T-helper 9 cell (primary cell): ENCODE data around the gene GALNT18.

Source experiments
- DNase-seq: peaks from one replicate; pipeline ENCODE4 v3.0.0-alpha.2; 2020

GALNT18 gene

DNA sequence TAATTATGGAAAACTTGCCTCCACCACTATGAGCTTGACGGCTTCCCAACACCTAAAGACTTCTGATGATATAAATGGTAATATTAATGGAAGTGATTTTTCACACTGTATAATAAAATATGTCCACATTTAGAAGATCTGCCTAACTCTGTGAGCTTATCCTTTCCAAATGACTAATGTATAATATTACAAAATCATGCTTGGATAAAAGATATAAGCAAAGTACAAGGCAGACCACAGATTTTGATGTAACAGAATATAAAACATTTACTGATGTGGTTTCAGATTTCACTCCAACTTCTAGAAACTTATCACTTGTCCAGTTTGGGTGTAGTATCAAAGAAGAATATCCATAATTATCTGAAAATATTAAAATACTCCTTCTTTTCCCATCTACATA is 36.9 kb downstream of the GALNT18 start:
- no peak for DNase-seq

DNA sequence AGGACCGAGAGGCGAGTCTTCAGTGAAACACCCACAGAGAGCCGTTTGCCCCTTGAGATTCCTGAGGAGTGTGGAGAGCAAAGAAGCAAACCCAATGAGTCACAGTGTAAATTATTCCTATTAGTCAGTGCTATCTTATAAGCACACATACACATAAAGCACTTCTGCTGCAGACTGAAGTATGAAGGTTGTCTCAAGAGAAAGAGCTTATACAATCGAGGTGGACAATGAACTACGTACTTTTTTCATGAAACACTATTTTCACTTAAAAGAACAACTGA is 37.3 kb downstream of the GALNT18 start:
- DNase-seq, result no peak

DNA sequence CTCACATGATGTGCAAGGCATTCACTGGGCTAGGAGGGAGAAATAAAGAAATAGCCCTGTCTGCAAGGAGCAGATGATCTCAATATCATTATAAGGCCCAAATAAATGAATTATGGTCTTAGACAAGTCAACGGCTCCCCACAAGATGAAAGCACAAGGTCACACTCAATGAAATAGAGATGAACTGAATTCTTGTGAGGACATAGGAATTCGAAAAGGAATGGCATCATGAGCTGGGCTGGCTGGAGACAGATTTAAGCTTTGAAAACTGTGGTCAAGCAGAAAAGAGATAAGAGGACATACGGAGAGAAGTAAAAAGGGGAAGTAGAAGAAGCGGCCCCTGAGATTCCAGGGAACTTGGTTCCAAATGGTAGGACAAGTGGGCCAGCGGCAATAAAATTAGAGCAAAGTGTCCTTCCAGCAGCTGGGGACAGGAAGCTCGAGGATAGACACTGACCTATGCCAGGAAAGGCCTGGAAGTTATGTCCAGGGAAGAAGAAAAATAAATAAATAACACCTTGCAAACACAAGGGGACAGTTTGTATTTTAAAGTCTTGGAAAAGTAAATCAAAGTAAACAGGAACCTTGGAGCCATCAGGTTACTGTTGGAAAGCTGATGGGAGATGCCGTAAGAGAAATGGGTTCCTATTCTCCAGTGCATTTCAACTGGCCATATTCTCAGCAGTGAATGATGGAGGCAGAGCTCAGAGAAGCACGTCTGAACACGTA is 37.8 kb downstream of the GALNT18 start:
- DNase-seq, result no peak

DNA sequence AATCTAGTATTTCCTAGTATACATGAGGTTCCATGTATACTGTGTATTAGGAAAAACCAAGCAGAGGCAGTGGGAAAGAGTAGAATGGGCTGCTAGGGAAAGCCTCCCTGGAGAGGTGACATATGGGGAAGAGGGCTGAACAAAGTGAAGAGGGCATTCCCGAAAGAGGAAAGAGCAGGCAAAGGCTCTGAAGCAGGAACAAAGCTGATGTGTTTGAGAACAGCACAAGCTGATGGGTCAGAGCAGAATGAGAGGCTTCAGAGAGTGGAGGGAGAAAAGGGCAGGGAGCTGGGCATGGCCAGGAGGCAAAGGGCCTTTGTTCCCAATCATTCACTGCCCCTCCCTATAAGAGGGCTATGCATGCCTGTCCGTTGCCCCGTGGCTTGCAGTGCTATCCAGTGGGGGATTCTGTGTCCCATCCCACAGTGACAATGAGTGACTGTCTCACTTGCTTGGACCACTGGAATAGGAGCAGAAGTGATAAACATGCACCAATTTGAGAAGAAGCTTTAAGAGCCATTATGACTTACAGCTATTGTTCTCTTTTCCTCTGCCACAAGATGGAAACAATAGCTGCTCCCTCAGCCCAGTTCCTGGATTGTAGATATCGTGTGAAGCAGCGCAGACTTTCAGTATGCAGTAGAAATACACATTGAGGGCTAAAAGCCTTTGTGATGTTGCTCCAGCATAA is 39.6 kb downstream of the GALNT18 start:
- DNase-seq, result no peak

DNA sequence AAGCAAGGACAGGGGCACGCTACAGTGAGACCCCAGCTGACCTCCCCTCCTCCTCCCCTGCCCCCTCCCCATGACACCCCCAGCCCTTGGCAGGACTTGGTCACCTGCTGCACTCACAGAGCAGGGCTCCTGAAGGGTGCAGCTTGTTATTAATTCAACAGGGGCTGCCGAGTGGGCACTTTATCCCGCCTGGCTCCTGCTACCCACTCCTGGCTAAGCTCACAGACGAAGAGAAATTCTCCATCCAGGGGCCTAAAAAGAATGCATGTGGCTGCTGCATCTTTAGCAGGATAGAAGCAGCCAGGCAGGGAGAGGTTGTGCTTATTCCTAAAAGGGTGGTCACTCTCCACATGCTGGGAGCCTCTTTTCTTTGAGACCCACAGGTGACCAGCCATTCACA is 40.3 kb downstream of the GALNT18 start:
- DNase-seq, result no peak

DNA sequence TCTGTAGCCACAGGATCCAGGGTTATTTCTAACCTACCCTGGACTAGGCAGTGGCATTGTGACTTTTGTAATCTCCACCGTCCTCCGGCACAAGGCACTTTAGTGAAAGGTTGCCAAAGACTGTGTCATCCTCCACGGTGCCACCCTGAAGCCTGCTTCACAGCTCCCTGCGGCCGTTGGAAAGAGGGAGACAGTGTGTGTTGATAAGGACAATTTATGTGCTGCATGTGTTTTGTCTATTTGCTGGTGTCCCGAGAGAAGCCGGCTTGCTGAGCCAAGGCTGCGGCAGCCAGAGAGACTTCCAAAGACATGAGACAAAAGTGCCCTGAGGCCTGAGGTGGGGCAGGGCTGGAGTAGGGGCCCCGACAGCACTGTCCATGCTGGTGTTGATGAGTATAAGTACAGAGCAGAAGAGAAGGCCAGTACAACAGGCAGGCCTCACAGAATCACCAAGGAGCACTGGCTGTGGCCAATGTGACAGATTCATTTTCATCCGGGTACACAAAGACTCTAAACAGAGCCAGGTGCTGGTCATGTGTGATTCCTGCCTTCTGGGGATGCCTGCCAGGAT is 40.9 kb downstream of the GALNT18 start:
- DNase-seq, result no peak

DNA sequence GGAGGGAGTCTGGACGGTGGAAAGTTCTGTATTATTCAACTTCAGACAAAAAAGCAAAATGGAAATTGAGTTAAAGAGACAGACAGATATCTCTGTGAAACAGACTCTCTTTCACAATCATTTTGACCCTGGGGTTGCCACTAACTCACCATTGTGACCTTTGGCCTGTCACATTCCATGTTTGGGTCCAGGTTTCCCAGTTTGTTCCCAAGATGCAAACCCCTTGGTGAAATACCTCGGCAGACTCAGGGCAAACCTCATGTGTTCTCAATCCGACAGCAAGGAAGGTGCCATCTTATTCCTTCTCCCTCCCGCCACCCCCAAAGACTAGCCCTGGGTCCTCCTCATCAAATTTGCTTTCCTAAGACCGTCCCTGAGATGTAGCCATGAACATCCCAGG is 41.8 kb downstream of the GALNT18 start:
- DNase-seq, result no peak

DNA sequence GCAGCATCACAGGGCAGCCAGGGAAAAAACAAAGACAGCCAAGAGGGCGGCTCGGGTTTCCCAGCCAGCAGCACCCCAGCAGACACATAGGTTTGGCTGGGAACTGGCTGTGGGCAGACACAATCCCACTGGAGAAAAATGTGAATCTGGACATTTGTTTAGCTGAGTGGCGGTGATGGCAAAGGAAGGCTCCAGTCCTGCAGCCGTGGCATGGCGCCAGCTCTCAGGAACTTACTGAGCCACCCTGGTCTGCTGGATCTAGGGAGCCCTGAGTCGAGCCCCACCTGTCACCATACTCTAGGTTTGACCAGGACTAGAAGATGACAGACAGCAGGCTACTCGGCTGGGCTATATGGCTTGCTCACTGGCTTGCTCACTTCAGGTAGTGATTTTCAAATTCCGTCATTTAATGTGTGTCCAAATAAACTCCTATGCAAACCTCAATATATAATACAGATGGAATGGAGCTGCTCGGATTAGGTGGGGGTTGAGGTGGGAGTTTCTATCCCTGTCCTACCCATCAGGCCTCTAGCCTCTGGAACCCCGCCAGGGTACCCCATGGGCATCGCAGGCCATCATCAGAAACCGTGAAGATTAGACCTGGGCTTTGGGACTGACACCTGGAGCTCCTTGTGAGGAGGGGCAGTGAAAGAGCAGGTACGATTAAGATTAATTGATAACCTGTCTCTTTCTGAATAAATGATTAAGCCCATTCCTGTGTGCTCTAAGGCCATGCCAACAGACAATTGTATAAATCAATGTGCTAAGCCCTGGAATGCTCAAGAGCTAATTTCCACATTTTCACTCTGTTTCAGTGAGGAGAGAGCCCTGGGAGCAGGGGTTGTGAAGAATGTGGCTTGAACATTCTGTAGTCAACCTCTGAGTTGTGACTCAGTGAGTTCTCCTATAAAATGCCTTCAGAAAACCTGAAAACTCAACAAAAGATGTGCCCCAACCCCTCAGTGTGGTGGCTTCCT is 42.5 kb downstream of the GALNT18 start:
- DNase-seq, result no peak

DNA sequence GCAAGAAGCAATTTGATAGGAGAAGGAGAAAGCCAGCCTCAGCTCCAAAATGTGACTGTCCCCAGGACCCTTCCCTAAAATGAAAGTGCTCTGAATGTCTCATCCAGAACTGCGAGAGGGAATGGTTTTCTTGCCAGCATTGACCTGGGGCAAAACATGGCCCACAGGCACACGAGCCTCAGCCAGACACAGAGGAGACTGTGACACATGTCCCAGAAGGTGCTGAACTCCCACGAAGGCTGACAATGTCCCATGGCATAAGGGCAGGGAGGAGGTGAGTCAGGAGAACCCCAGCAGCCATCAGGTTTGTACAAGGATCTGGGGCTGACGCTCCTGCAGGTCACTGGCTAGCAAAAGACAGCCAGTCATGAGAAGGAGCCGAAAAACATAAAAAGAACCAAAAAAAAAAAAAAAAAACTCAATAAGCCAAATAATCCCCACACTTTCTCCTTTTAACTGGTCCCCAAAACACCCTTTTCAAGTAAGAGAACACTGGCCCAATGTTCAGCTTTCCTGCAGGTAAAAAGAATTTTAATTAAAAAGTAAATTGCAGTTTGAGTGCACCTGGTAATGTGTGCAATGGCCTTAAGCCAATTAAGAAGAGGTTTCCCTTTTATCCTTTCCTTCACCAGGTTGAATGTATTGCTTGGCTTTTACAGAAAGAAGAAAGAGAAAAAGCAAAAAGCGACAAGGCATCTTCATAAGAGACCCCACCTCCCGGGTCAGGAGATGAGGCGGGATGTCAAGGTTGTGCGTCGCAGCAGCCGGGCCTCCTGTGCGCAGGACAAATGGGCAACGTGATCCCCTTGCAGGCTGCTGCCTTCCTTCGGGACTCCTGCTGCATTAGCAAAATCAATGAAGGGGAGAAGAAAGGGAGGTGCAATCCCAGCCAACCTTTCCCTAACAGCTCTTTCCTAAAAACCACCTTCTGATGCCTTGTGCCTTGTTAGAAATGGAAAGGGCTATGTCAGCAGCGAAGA is 43.6 kb downstream of the GALNT18 start:
- DNase-seq, result no peak

DNA sequence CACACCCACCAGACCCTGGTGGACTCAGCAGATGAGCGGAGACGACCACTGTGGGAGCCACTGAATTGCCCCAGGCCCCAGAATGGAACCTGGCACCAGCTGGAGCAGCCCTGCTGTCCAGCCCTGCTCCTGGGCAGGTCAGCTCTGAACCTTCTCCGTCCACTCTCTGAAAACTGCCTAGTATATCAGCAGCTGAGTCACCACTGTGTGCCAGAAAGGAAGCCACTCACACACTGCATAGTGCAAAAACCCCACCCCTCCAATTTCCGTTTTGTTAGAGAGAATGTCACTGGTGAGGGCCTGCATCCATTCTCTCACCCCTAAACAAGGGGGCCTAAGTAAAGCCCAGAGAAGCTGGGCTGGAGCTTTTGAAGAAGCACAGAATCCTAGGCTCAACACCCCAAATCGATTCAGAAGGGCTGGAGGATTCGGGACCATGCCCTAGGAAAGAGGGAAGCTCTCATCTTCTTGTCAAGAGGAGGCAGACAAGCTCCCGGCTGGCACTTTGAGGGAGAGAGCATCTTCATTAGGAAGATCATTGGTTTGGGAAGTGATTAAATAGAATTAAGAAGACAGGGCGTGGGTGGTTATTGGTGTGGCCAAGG is 44.5 kb downstream of the GALNT18 start:
- no peak for DNase-seq

DNA sequence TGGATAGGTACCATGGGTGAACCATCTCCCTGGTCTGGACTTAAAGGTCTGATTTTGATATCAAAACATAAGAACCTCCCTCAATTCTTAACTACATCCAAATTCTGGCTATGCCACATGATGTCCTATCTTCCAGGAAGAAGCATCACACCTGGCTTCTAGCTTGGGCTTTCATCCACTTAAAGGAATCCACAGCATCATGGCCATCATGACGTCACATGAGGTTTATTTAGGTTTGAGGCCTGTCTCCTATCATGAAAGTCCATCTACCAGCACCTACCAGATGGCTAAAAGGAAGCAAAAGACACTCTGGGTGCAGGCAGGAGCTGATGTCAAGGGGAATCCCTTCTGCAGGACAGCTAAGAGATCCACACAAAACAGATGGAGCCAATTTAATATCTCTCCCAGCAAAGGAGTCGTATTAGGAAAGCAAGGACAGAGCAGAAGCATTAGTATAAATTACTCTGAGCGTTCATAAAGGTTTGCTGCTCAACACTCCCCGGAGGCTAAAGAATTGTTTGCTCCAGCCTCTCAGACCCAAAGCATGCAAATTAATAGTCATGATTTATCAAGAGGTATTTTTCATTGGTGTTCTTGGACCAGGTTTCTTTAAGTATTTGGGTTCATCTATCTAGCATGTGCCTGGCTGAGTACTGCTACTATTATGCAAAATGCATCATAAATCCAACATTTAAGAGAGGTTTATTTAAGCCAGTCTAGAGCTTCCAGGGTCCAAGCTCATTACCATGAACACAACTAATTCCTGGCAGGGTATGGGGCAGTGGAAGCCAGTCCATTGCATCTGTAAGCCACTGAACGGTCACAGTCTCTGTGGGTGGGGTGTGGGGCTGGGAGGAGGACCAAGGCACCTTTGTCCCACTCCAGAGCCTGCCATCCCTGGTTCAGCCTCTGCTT is 47.2 kb downstream of the GALNT18 start:
- no peak for DNase-seq

DNA sequence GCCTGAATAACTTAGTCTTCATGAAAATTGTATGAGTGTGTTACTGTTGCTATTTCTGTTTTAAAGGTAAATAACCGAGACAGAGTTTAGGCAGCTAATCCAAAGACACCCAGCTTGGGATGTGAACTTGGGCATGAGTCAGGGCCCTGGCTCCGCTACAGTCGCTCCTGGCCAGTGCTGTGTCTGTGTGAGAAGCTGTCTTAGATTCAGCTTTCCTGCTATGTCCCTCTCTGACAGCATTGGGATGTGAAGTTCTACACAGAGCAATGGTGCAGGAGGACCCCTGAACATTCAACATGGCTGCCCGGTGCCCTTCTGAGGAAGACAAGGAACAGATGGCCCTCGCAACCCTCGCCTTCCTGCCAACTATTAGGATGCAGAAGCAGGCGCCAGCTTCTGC is 49.4 kb downstream of the GALNT18 start:
- no peak for DNase-seq

DNA sequence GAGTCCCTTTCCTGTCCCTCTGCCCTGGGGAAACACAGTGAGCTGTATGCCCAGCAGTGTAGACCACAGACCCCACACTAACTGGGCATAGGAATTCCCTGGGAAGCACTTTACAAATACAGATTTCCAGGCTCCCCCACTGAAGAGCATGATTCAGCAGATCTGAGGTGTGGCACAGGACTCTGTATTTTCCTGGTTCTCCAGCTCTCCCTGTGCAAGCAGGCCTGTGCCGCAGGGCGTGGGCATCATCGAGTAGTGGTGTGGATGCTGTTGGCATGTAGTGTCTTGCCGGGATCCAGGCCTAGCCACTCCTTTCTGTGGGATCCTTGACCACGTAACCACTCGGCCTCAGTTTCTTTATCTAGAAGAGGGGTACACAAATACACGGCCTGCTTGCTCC is 49.9 kb downstream of the GALNT18 start:
- DNase-seq, result no peak

DNA sequence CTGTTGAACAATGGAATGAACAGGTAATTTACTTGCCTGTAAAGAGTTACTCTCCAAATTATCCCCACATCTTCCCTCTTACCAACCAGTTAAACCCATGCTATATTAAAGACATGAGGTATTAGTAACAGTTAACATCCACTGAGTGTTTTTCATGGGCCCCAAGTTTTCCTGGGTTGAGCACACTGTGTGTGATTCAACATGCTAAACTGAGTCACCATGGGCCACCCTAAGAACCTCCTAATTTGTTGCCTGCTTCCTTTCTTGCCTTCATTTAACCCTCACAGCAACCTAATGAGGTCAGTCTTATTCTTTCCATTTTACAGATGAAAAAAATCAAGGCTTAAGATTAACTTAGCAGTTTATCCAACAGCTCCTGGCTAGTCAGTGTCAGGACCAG is 51.0 kb downstream of the GALNT18 start:
- DNase-seq, result no peak

DNA sequence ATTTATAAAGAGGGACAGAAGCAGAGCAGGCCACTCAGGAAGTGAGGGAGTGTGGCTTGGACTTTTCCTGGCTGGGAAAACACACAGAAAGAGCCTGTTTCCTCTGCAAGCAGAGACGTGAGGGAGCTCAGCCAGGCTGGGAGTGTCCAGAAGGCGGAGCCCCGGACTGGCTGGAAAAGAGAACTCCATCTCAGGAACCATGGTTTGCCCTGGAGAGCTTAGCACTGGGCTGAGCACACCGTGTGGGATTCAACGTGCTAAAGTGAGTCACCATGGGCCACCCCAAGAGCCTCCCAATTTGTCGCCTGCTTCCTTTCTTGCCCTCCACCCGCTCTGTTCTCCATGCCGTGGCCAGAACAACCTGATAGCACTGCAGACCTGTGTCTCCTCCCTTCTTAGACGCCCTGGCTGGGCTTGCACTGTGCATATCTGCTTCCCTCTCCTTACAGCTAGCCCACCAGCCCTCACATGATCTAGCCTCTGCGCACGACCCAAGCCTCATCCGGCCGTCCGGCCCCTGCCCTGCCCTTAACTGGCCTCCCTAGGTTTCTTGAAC is 51.8 kb downstream of the GALNT18 start:
- DNase-seq, result no peak

DNA sequence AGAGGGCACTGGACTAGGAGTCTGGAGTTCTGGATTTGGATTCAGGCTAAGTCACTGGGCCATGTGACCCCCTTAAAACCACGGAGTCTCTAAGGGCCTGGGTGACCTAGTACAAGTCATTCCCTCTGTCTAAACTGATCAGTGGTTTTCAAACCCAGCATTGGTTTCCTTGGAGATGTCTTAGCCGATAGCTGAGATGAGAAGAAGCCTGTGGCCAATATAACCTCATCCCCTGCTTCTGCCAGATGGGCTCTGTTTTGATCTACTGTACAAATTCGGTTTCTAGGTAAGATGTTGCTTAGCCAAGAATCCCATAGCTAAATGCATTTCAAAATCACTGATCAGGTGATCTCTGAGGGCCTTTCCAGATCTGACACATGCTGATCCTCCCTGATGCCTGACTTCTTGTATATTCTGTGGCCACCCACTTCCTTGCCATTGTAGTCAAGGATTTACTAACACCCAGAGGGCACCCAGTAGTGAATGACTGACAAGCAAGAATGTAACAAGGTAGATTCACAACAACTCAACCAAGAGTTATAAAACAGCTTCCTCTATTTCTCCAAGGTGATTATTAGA is 53.1 kb downstream of the GALNT18 start:
- DNase-seq, result no peak

DNA sequence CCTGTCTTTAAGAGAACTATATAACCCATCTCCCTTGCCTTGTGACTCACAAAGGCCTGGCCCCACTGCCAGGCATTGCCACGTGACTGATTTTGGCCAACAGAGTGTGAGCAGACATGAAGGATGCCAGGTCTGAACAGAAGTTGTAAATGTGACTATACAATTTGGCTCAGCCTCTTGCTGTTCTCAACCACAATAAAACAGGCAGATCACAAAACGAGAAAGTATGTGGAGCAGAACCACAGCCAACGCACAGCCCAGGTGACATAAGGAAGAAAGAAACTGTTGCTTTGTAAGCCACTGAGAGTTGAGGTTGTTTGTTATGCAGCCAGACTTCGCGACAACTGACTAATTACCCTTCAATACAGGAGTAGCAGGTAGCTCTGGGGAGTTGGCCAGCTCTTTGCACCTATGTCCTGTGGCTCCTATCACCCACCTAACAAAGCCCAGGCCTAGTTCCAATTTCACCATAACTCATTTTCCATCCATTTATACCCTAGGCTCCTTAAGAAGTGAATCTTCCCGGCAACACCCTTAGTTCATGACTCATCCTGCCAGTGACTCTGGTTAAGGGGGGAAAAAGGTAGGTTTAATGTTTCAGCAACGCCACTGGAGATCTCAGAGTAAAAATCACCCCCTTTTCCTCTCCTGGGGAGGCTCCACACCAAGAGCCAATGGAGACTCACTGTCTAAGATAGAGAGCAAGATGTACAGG is 53.7 kb downstream of the GALNT18 start:
- no peak for DNase-seq

DNA sequence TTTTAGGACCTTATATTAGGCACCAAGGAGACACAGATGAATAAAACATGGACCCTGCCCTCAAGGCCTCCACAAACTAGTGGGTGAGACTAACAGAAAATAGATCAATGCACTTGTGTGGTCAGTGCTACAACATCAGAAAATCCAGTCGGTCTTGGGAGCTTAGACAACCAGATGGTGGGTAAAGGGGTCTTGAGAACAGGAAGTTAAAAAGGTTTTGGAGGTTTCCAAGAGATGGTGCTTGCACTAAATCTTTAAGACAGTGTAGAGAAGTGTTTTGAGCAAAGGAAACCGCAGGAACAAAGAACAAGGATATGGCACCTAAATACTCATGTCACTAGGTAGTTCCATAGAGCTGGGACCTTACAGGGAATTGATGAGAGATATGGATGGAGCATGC is 56.2 kb downstream of the GALNT18 start:
- no peak for DNase-seq
